GM18520 (cell line): ENCODE data around the gene SMIM45.

Experiments
- ATAC-seq: cut with Tn5 transposase; IDR thresholded peaks from one replicate; pipeline ENCODE4 v1.9.1; 2021; ENCODE audit not compliant: unreplicated experiment

SMIM45 gene

DNA sequence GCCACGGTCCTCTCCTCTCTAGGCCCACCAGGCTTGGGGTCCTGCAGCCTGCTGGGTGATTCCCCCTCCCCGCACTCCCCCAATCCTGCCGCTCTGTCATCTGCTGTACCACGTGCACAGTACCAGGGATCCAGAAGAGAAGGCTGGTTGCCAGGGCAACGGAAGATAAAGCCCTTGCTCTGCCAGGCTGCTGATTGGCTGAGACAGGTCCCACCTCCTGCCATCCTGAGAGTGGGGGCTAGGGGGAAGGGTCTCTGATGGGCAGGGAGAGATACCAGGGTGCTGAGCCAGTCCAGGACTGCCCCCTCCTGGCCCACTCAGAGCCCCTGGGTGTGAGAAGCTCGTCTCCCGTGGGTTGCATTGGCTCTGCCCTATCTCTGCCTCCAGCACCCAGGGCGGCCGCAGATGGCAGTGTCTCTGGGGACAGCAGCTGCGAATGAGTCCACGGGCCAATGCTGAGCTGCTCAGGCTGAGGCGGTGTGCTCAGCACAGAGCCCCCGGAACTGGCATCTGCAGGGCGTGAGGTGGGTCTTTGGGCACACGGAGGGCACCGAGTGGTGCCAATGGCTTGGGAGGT, at the start of gene SMIM45:
TSS of gene SMIM45 (plus strand) at position 253 of the 577 bp plus-strand sequence.
- no peak for ATAC-seq

DNA sequence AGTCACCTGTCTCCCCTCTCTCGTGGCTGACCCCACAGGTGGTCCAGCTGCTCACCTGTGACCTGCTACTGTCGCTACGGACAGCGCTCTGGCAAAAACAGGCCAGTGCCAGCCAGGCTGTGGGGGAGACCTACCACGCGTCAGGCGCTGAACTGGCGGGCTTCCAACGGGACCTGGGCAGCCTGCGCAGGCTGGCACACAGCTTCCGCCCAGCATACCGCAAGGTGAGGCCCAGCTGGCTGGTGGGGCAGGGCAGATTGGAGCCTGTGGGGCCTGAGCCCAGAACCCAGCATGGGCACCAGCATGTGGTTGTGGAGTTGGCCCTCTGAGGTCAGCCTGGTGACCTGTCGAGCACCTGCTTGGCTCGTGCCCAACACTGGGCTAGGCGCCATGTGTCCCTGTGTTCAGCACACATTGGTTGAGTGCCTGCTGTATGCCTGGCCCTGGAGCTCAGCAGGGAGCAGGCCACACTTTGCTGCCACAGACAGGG, 49.0 kb upstream of the SMIM45 start:
- ATAC-seq, result no peak

DNA sequence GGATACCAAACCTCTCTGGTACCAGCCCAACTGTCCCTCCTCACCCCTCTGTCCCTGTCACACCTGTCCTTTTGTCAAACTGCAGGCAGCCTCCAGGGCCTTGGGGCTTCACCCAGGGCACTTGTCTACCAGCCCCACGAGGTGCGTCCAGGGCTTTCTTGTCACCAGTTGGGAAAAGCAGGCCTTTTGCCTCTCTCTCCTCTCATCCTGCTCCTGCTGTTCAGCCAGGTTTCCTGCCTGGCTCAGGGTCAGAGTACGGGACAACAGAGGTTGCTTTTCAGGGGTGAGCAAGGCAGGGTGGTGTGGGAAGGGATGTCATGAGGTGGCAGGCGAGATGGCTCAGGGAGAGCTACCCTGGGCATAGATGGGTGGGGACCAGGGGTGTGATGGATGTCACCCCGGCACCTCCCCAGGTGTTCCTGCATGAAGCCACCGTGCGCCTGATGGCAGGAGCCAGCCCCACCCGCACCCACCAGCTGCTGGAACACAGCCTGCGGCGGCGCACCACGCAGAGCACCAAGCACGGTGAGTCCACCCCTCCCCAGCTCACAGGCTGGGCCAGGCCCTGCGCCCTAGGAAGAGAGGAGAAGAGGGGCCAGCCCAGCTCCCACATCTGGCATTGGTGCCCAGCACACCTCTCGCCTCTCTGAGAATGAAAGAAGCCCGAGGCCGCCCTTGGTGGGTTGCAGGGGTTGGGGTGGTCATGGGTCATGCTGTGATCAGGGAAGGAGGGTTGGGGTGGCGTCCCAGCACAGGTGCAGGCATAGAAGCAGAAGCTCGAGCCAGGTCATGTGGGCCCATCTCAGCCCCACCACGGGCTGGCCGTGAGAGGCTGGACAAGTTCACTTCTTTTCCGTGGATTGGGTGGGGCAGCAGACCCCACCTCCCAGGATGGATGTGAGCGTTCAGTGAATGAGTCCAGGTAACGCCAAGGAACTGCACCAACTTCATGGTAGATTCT, 47.2 kb upstream of the SMIM45 start:
- ATAC-seq, result no peak

DNA sequence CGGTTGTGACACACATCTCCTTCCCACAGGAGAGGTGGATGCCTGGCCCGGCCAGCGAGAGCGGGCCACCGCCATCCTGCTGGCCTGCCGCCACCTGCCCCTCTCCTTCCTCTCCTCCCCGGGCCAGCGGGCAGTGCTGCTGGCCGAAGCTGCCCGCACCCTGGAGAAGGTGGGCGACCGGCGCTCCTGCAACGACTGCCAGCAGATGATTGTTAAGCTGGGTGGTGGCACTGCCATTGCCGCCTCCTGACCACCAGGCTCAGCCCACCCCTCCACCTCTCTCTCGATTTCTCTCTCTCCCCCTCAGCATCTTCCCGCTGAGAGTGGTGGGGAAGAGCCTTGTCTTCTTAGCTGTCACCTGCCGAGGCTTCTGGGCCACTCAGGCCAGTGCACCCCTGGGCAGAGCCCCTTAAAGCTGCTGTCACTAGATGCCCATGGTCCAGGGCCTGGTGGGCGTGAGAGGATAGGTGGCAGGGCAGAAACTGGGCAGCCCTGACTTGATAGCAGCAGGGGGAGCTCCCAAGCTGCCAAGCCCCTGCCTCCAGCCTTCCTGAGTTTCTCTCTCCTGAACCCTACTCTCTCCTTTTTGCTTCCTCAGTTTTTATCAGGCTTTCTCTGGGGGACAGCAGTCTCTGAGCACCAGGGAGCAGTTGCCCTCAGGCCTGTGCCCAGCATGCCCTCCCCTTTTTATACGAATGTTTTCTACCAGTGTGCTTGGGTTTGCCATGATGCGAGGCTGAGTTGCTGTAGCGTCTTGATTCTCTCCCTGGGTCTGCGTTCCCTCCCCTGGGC, 46.3 kb upstream of the SMIM45 start:
- no peak for ATAC-seq

DNA sequence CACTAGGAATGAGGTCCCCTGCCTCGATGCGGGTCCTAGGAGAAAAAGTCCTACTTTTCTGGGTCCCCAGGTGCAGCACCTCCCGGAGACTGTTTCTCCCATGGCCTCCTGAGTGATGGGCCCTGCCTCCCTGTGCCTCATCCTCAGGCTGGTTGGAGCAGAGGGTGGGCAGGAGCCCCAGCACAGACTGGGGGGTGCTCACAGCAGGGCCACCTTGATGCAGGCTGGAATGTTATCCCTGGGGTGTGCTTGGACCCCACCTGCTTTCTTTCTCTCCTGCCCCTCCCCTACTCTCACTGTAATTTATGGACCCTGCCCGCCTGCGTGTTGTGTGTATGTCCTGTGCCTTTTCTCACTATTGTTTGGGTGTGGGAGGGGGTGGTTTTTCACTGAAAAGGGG, 45.1 kb upstream of the SMIM45 start:
- no peak for ATAC-seq

DNA sequence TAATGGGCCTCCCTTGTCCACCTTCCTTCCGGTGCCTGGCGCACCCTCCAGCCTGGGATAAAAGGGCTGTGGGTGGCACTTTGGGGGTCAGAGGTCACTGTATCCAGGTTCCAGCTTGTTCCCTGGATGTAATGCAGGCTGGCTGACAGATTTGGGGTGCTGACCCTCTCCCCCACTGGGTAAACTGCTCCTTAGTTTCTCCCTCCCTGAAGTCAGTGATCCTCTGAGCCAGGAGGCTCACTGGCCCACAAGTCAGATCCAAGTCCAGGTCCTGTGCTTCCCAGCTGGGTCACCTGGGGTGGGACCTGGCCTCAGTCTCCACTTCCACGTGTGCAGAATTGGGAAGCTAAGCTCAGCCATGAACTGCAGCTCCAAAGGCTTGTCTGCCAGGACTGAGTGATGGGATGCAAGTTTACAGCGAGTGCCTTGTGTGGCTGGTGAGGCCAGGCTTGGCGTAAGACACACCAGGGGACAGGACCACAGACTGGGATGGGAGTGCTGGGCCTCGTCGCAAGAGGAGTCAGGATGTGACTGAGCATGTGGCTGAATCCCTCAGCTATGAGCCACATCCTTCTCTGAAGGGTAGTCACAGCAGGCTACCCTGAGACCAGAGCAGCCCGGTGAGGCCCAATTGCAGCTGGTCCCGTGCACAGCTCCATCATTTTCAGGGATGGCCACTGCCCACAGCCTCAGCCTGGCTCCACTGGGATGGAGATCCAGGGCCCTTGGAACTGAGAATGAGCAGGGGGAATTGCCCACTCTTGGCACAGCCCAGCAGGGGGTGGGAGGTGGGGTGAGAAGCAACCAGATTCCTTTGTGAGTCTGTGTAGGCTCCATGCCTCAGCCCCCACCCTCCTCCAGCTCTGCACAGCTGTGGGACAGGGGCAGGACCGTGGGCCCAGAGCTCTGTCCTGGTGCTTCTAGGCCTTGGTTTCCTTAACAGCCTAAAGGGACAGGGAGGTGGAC, 44.2 kb upstream of the SMIM45 start:
- ATAC-seq, result no peak

DNA sequence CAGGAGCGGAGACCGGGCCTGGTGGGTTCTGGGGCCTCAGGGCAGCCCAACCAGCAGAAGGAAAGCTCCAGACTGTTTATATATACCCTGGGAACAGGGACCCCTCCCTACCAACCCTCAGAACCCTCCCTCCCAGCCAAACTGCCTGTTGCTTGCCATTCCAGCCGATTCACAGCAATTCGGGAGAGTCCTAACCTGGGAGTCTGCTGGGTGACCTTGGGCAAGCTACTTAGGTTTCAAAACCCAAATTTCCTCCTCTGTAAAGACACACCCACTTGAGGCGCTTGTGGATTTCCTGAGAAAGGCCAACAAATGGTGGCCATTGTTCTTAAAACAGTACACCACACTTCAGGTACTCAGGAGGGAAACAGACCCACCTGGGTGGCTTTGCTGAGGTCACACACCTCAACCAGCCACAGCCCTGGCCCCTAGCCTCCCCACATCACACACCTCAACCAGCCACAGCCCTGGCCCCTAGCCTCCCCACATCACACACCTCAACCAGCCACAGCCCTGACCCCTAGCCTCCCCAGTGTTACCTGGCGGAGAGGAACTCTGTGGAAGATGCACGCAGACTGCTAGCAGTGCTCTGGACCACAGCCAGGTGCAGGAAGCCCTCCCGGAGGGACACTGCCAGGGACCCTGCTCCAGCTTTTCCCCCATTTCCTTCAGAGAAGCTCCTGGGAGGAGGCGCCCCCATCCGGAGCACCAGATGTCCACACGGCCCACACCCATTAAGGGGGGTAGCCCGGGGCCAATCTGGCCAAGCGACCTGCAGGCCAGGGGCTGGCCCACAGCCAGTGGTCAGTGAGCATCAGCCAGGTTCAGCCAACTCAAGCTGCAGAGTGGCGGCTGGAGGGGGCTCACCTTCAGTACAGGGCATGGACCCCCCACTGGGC, 43.3 kb upstream of the SMIM45 start:
- no peak for ATAC-seq

DNA sequence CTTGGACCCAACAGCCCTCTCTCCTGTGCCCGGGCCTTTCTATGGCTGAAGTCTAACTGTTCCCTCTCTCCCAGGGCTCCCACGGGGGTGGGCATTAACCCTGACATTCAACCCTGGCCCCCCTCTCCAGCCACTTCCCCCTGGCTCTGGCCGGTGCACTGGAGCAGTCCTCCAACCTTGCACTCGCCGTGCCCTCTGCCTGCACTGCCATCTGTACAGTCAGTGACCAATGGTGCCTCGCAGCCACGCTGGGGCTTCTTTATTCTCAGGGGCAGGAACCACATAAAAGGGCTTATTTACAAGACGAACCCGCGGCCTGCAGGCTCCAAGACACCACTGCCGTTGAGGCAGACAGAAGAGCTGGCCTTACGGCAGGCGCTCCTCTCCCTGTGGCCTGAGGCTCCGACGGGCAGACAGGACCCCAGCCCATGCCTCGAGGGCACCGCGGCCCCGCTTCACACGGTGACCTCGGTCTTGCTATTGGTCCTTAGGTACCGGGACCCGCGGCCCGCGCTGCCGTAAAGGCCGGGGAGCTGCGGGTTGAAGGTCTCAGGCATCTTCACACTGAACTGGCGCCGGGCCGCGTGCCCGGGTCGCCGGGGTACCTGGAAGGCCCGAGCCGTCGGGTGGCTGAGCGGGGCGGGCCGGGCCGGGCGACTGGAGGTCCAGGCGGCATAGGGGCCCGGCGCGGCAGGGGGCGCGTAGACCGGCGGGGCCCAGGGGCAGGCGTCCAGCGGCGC, 42.5 kb upstream of the SMIM45 start:
- no peak for ATAC-seq

DNA sequence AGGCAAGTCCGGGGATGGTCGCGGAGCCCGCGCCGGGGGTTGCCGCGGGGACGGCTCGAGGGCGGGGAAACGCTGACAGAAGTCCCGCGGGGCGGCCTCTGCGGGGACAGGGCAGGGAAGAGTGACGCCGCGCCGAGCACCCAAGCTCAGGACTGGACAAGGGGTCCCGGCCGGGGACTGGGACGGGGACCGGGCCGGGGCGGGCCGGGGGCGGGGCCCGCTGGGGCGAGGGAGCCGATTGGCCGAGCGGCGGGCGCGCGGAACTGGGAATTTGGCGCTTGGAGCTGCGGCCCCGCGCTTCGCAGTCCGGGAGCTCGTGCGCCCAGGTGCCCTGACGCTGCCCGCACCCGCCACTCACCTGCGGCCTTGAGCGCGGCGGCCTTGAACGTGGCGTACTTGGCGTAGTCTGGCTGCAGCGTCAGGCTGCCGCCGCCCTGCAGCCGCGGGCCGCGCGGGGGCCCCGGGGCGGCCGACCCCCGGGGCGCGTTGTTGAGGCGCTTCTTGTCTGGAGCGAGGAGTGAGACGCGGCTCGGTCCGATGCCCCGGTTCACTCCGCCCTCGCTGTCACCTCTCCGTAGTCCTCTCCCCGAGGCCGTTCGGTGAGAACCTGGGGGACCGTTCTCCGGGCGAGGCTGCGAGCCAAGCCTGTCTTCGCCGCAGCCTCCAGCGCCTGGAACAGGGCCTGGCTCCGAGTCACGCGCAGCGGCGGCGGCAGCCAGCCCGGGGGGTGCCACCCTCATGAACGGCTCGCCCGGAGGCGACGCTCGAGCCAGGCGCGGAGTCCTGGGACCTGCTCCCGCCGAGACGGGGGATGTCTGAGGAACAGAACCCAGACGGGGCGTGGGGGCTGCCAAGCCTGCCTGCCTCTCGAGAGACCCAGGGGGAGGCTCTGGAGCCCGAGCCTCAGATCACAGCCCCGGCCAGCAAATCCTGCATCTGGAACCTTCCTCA, 41.6 kb upstream of the SMIM45 start:
- no peak for ATAC-seq

DNA sequence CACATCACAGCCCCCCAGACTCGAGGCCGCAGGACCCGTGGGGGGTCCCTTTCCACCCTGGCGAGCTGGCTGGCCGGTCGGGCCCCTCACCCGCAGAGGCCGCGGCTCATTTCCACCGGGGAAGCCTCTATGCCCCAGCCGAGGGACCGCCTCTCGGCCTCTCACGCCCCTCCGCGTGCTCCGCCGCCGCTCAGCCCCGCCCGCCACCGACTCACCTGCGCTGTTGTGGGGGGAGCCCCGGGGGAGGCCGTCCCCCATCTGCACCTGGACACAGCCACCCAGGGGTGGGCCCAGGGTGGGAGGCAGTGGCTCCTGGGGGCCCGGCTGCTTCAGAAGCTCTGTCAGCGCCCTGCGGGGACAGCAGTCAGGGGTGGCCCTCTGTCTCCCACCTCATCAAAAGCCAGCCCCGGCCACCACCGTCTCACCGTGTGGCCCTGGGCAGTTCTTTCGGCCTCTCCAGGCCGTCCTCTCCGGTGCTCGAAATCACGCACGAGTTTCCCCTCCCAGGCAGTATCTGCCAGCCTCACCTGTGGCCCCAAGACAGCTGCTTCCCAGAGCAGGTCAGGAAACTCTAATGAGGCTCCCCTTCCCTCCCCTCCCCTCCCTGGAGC, 40.8 kb upstream of the SMIM45 start:
- ATAC-seq, result no peak

DNA sequence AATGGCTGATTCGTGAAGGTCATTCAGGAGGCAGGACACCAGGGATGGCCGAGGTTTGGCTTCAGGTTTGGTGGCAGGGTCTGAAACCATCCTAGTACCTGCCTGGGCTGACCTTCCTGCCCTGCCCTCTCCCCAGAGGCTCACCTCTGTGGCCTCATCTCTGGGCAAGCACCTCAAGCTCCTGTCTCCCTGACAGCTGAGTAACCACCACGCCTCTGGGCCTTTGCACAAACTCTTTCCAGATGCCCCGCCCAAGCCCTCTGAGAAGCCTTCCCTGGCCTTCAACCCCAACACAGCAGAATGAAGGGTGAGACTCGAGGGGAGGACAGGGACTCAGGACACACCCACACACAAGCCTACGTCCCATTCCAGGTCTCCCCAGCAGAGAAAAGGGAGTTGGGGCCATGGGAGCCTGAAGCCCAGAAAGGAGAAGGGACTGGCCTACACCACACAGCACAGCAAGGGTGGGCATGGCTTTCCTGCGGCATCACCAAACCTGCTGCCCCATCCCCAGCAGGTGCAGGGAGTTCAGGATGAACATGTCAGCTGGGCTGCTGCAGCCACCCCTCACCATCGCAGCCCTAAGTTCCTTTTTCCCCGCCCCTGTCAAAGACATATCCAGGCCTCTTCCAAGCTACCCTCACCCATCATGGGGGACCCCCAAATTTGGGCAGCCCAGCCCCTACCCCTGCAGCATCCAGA, 39.5 kb upstream of the SMIM45 start:
- ATAC-seq, result no peak

DNA sequence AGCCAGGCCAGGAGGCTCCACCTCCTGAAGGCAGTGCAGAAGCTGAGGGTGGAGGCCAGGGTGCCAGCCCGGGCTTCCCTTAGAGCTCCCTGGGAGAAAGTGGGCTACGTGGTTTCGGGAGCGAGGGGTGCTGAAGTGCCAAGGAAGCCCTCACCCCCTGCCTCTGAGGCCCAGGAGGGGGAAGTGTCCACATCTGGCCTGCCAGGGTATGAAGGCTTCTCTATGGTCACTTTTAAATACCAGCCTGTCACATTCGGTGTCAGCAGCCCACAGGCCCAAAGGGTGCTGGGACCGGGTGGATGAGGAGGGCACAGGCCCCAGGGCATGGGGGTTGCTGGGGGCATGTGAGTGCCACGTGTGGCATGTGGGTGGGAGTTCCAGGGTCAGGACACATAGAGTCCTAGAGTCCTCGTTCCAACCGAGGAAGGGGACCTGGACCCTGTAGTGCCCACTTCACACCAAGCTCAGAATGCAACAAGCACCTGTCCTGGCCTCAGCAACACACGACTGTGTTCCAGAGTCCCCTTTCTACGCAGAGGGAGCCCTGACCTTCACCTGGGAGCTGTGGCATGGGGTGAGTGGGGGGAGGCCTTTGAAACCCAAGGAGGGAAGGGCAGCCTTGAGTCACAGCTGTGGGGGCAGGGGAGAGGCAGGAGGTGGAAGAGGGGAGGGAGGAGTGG, 38.8 kb upstream of the SMIM45 start:
- no peak for ATAC-seq

DNA sequence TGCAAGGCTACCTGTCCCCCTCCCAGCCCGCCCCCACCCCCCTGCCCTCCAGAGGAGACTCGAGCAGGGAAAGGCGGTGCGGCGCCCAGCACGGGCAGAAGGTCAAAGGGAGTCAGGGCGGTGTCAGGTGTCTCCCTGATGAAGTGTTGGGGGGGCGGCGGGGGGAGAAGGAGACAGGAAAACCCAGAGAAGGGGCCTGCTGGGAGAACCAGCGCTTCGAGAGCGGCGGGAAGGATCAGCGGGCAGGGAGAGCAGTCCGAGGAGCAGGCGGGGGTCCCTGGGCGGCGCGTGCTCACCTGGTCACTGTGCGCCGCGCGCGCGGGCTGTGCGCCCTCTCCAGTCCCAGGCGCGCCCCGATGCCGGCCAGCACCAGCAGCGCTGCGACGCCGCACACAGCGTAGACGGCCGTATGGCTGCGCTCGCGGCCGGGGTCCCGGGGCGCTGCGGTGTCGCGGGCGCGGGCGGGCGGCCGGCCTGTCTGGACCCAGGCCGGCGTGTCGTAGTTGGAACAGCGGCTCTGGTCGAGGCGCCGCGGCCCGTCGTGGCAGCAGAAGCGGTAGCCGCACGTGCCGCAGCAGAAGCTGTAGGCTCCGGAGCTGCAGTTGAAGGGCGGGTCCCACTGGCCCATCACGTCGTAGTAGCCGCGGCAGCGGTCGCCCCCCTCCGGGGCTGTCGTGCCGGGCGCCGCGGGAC, 38.0 kb upstream of the SMIM45 start:
- ATAC-seq, result no peak

DNA sequence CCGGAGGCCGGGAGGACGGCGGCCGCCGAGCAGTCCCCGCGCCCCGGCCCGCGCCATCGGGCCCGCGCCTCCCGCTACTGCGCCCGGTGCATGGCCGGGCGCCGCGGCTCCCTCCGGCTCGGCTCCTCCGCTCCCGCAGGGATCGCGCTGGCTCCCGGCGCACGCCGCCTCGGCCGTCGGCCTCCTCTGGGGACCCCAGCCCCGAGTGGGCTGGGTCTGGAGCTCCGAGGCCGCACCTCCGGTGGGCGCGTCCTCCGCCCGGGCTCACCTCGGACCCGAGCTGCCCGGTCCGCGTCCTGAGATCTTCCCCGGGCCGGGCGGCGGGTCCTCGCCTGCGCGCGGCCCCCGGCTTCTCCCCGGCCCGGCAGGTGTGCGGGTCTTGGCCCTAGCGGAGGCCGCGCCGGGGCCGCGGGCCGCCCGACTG, 37.3 kb upstream of the SMIM45 start:
- no peak for ATAC-seq

DNA sequence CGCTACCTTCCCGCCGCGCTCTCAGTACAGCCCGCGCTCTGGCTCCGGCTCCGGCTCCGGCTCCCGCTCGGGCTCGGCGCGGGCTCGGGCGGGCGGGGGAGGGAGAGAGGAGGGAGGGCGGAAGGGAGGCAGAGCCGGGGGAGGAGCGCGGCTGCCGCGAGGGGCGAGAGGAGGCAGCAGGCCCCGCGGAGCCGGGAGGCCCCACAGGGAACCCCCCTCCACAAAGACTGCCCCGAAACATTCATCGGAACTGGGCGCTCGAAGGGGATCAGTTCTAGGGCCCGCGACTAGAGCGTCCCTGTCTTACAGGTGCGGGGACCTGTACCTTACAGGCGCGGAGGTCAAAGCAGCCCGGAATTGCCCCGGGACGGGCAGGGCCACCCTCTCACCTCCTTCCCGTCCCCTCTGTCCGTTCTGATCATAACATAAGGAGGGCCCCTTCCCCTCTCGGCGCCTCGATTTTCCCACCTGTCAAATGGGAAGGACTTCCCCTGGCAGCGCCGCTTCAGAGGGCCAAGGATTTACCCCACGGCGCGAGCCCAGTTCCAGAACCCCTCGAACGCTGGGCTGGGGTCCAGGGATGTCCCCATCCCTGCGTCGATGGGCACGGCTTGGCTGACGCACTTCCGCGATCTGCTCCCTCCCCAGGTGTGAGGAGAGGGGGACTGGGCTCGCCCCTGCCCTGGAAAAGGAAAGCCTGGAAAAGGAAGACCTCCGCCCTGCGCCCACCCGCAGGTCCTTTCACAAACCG, 36.7 kb upstream of the SMIM45 start, which contains the start of gene SHISA8:
TSS of gene SHISA8 (minus strand) at position 40 of the 751 bp plus-strand sequence. CDS start 407 bp downstream, outside the sequence.
- ATAC-seq, result no peak
